HEK293T (cell line): ENCODE measurements around the gene GBP1.
"Not testable (repeated sequence)": the region's sequence is repeated elsewhere in the genome, so short reads cannot be mapped to it uniquely, and the experiment has no call there.

Experiments
- CTCF ChIA-PET: fragments of 350-600 bp; formaldehyde crosslinking; extraction: SDS; loops from one replicate; lab custom pipeline; 2021; ENCODE audit warnings: antibody characterized with exemption, inconsistent platforms; lab: Yijun Ruan, JAX
- POLR2A ChIA-PET: fragments of 350-600 bp; formaldehyde crosslinking; extraction: SDS; loops from one replicate; lab custom pipeline; 2020; ENCODE audit warnings: antibody characterized with exemption, inconsistent platforms; lab: Yijun Ruan, JAX
- DNase-seq: peaks from one replicate; pipeline ENCODE4 v3.0.0; 2012; ENCODE audit warnings: mixed read lengths; ENCODE audit errors: extremely low spot score
- ARNT ChIP-seq: fragments of 450-650 bp; IDR thresholded peaks from 2 replicates; pipeline ENCODE4 v1.6.1; 2017; ENCODE audit warnings: mild to moderate bottlenecking
- BHLHE40 ChIP-seq: fragments of 450-650 bp; IDR thresholded peaks from 2 replicates; pipeline ENCODE4 v1.6.1; 2016; ENCODE audit warnings: mild to moderate bottlenecking, moderate library complexity, borderline replicate concordance
- CTBP1 ChIP-seq: fragments of 450-650 bp; IDR thresholded peaks from 2 replicates; pipeline ENCODE4 v1.6.1; 2016; ENCODE audit warnings: borderline replicate concordance
- ELF4 ChIP-seq: fragments of 450-650 bp; IDR thresholded peaks from 2 replicates; pipeline ENCODE4 v1.6.1; 2017; ENCODE audit warnings: antibody characterized with exemption
- FOXA1 ChIP-seq: fragments of 450-650 bp; IDR thresholded peaks from 2 replicates; pipeline ENCODE4 v1.6.1; 2016; ENCODE audit warnings: mild to moderate bottlenecking
- FOXK2 ChIP-seq: fragments of 450-650 bp; IDR thresholded peaks from 2 replicates; pipeline ENCODE4 v1.6.1; 2016; ENCODE audit warnings: mild to moderate bottlenecking
- FOXM1 ChIP-seq: fragments of 450-650 bp; IDR thresholded peaks from 2 replicates; pipeline ENCODE4 v1.6.1; 2017; ENCODE audit warnings: mild to moderate bottlenecking, borderline replicate concordance
- HDGF ChIP-seq: fragments of 450-650 bp; IDR thresholded peaks from 2 replicates; pipeline ENCODE4 v1.6.1; 2017; ENCODE audit warnings: antibody characterized with exemption, borderline replicate concordance
- L3MBTL2 ChIP-seq: fragments of 450-650 bp; conservative IDR thresholded peaks from 2 replicates; pipeline ENCODE4 v1.6.1; 2016; ENCODE audit warnings: mild to moderate bottlenecking
- LEF1 ChIP-seq: fragments of 450-650 bp; IDR thresholded peaks from 2 replicates; pipeline ENCODE4 v1.6.1; 2017; ENCODE audit warnings: mild to moderate bottlenecking, borderline replicate concordance
- NFRKB ChIP-seq: fragments of 450-650 bp; IDR thresholded peaks from 2 replicates; pipeline ENCODE4 v1.6.1; 2016; ENCODE audit warnings: mild to moderate bottlenecking, moderate library complexity
- PKNOX1 ChIP-seq: fragments of 450-650 bp; IDR thresholded peaks from 2 replicates; pipeline ENCODE4 v1.6.1; 2016
- SP1 ChIP-seq: fragments of 450-650 bp; IDR thresholded peaks from 2 replicates; pipeline ENCODE4 v1.6.1; 2017
- SUZ12 ChIP-seq: fragments of 450-650 bp; IDR thresholded peaks from 2 replicates; pipeline ENCODE4 v1.6.1; 2016; ENCODE audit warnings: mild to moderate bottlenecking
- TARDBP ChIP-seq: fragments of 450-650 bp; IDR thresholded peaks from 2 replicates; pipeline ENCODE4 v1.6.1; 2016
- ZNF384 ChIP-seq: fragments of 450-650 bp; IDR thresholded peaks from 2 replicates; pipeline ENCODE4 v1.6.1; 2016

GBP1 gene

GRCh38 chr1:89085781-89086180 lies 20.8 kb upstream of the GBP1 start:
- CTCF ChIA-PET: no interaction called here
- no peak for TF ChIP-seq SUZ12
- no peak for TF ChIP-seq SP1
- TF ChIP-seq FOXM1: no peak
- TF ChIP-seq FOXA1: no peak
- TF ChIP-seq NFRKB: no peak
- no peak for TF ChIP-seq CTBP1
- no peak for TF ChIP-seq L3MBTL2
- TF ChIP-seq ZNF384: no peak
- TF ChIP-seq PKNOX1: no peak
- TF ChIP-seq FOXK2: no peak
- POLR2A ChIA-PET: no interaction called here
- DNase-seq: no peak

GRCh38 chr1:89081005-89081404 lies 16.0 kb upstream of the GBP1 start:
- TF ChIP-seq BHLHE40 (no peak), NFRKB (no peak), SUZ12 (no peak), LEF1 (no peak), ZNF384 (no peak), CTBP1 (no peak), FOXK2 (no peak), SP1 (no peak), ARNT (no peak), FOXA1 (no peak)
- no peak for DNase-seq
- POLR2A ChIA-PET: no interaction called here
- CTCF ChIA-PET: no interaction called here

GRCh38 chr1:89080068-89080467 lies 15.1 kb upstream of the GBP1 start:
- CTCF ChIA-PET, DNase-seq, POLR2A ChIA-PET: not testable (repeated sequence)

GRCh38 chr1:89072466-89073065 lies 7.6 kb upstream of the GBP1 start:
- CTCF ChIA-PET: interaction anchor here (0.7 kb wide), 1 partner anchor 379 kb away, joined by 3 read pairs; no protein-coding TSS in a partner anchor
- POLR2A ChIA-PET, DNase-seq: not testable (repeated sequence)

GRCh38 chr1:89070509-89070908 lies 5.5 kb upstream of the GBP1 start:
- ChIA-PET POLR2A (no interaction called here), CTCF (no interaction called here)
- DNase-seq: no peak
- no peak for TF ChIP-seq TARDBP
- no peak for TF ChIP-seq FOXM1
- no peak for TF ChIP-seq L3MBTL2
- no peak for TF ChIP-seq BHLHE40
- TF ChIP-seq SP1: no peak

GRCh38 chr1:89069951-89070350 lies 4.9 kb upstream of the GBP1 start:
- ChIA-PET CTCF (no interaction called here), POLR2A (no interaction called here)
- TF ChIP-seq LEF1 (no peak), FOXK2 (no peak), NFRKB (no peak), SP1 (no peak), ZNF384 (no peak), TARDBP (no peak), BHLHE40 (no peak), SUZ12 (no peak), FOXA1 (no peak), L3MBTL2 (no peak), PKNOX1 (no peak), ELF4 (no peak), FOXM1 (no peak), CTBP1 (no peak), ARNT (no peak), HDGF (no peak)
- DNase-seq: no peak

- TF ChIP-seq L3MBTL2 (no peak), CTBP1 (no peak), BHLHE40 (no peak), SP1 (no peak), ZNF384 (no peak), NFRKB (no peak), FOXM1 (no peak), SUZ12 (no peak), FOXA1 (no peak), PKNOX1 (no peak), HDGF (no peak), ELF4 (no peak), LEF1 (no peak), ARNT (no peak), FOXK2 (no peak), TARDBP (no peak)
- DNase-seq: no peak
- CTCF ChIA-PET: no interaction called here
- POLR2A ChIA-PET: no interaction called here
Observed at GRCh38 chr1:89068291-89068690, 3.3 kb upstream of the GBP1 start.

GRCh38 chr1:89064632-89065031 lies 376 bp downstream of the GBP1 start:
- ChIA-PET CTCF (no interaction called here), POLR2A (no interaction called here)
- TF ChIP-seq L3MBTL2 (no peak), ELF4 (no peak), ZNF384 (no peak)
- DNase-seq: no peak
